ENCODE data around the gene GPR107.

The GPR107 gene

DNA sequence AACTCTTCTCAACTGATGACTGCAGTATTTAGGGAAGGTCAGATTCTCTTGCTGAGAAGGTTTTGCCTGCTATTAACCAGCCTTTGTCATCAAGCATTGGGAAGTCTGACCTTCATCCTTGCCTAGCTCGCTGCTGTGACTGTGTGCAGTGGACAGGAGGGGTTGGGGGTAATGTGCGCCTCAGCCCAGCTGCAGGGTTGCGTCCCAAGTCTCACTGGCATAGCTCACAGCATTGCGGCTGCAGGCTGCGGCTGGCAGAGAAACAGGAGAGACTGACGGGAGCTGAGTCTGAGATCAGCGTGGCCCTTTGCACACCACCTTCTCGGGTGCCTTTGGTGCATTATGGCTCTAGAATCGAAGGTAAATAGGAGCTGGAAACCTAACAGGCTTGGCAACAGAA lies 62.6 kb downstream of the GPR107 start:
- no peaks in the 10 kb centered on the region for H3K27me3 ChIP-seq (ENCODE audit: control insufficient read depth in 1 of 2, insufficient read depth in 2 of 2, low read length in 2 of 2)
- H3K9me3 ChIP-seq (ENCODE audit: low read length) = no peaks in the 10 kb centered on the region
- H3K9ac ChIP-seq (ENCODE audit: low read length) = no peak overlapping the region
- H3K4me3 ChIP-seq (ENCODE audit: low read depth in 1 of 2, low read length in 2 of 2) = no peak overlapping the region
- H3K36me3 ChIP-seq (ENCODE audit: insufficient read depth, low read length) = peaks cover 9% of the 10 kb centered on the region
- peak overlapping the region; percentile 82 for H3K27ac ChIP-seq (ENCODE audit: low read depth, low read length)
- H3K4me1 ChIP-seq (ENCODE audit: insufficient read depth, low read length) = peaks cover 74% of the 10 kb centered on the region

DNA sequence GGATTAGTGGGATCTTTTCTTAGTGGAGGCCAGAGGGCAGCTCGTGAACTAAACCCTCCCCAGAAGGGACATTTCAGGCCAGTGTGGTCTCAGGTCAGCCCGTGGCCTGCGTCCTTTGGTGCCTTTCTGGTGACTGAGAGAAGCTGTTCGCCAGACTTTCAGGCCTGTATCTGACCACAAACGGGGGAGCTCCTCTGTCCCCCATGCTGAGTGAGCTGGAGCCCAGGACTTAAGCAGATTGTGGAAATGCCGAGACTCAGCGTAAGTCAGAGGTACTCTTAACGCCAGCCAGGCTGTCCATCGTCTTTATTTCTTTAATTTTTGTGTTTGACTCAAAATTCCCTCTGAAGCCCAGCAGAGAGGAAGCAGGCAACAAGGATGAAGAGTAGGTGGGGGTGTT lies 63.7 kb downstream of the GPR107 start:
- Histone ChIP-seq H3K4me3 (ENCODE audit: low read depth in 1 of 2, low read length in 2 of 2) (no peak overlapping the region), H3K27me3 (ENCODE audit: control insufficient read depth in 1 of 2, insufficient read depth in 2 of 2, low read length in 2 of 2) (no peaks in the 10 kb centered on the region), H3K27ac (ENCODE audit: low read depth, low read length) (peak overlapping the region; percentile 84), H3K9me3 (ENCODE audit: low read length) (no peaks in the 10 kb centered on the region), H3K4me1 (ENCODE audit: insufficient read depth, low read length) (peaks cover 64% of the 10 kb centered on the region), H3K36me3 (ENCODE audit: insufficient read depth, low read length) (peaks cover 11% of the 10 kb centered on the region), H3K9ac (ENCODE audit: low read length) (peak overlapping the region; percentile 50)

DNA sequence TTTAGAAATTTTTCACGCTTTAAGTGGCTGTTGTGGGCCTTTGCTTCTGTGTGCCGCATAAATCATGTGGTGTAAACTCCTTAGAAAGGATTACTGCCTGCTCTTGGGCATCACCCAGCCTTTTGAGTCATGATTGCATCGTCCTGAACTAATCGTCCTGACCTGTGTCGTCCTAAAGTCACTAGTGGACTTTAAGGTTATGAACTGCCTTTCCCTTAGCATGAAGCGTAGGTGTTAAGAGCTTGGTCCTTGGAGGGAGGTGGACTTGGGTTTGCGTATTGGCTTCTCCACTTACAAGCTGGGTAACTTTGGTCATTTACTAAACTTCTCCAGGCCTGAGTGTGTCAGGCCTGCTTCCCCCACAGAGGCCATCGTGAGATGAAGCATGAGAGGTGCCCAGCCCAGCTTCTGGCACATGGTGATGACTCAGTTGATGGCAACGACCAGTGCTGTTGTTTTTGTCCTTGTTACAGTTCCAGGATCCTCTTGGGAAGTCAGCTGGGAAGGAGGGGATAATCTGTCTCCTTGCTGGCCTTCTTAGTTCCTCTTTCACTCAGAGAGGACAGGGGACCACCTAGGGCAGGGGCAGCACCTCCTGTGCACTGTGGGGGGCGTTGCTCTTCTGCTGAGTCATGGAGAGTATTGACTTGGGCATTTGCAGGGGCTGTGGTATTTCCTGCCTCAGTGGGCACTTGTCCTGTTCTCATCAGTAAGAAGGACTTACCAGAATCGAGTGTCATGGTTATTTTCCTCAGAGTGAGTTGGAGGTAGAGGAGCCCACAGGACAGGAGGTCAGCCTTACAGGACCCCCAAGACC lies 64.3 kb downstream of the GPR107 start:
- Histone ChIP-seq H3K4me1 (ENCODE audit: insufficient read depth, low read length) (peaks cover 58% of the 10 kb centered on the region), H3K4me3 (ENCODE audit: low read depth in 1 of 2, low read length in 2 of 2) (no peak overlapping the region), H3K27me3 (ENCODE audit: control insufficient read depth in 1 of 2, insufficient read depth in 2 of 2, low read length in 2 of 2) (no peaks in the 10 kb centered on the region), H3K36me3 (ENCODE audit: insufficient read depth, low read length) (peaks cover 17% of the 10 kb centered on the region), H3K27ac (ENCODE audit: low read depth, low read length) (peak overlapping the region; percentile 84), H3K9me3 (ENCODE audit: low read length) (no peaks in the 10 kb centered on the region), H3K9ac (ENCODE audit: low read length) (peak overlapping the region; percentile 50)

DNA sequence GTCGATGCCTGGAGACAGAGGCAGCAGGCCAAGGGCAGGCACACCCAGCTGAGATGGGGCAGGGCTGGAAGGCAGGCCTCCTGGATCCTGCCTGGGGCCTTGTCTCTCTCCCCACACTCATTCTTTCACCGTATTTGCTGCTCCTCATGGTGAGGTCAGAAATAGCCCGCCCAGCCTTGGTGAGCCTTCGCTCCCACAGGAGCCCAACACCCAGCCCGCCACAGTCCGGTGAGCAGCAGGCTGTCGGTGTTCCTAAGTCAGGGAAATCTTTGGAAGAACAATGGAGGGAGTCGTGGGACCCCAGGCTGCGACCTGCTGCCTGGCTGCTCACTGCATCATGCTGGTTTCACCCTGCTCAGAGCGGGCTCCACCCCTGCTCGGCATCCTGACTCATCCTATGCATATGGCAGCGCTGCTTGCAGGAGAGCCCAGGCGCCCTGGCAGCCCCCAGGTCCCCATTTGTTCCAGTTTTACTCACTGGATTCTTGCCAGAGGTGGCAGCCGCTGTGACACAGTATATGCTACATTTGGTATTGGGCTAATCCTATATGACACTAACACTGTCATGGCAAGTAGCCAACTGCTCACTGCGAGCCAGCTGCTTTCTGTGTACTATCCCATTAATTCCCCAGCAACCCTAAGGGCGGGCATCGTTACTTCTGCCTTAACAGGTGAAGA lies 65.3 kb downstream of the GPR107 start:
- Histone ChIP-seq H3K9ac (ENCODE audit: low read length) (peak overlapping the region; percentile 49), H3K27ac (ENCODE audit: low read depth, low read length) (peak overlapping the region; percentile 84), H3K36me3 (ENCODE audit: insufficient read depth, low read length) (peaks cover 19% of the 10 kb centered on the region), H3K4me1 (ENCODE audit: insufficient read depth, low read length) (peaks cover 50% of the 10 kb centered on the region), H3K9me3 (ENCODE audit: low read length) (no peaks in the 10 kb centered on the region), H3K4me3 (ENCODE audit: low read depth in 1 of 2, low read length in 2 of 2) (no peak overlapping the region), H3K27me3 (ENCODE audit: control insufficient read depth in 1 of 2, insufficient read depth in 2 of 2, low read length in 2 of 2) (no peaks in the 10 kb centered on the region)

DNA sequence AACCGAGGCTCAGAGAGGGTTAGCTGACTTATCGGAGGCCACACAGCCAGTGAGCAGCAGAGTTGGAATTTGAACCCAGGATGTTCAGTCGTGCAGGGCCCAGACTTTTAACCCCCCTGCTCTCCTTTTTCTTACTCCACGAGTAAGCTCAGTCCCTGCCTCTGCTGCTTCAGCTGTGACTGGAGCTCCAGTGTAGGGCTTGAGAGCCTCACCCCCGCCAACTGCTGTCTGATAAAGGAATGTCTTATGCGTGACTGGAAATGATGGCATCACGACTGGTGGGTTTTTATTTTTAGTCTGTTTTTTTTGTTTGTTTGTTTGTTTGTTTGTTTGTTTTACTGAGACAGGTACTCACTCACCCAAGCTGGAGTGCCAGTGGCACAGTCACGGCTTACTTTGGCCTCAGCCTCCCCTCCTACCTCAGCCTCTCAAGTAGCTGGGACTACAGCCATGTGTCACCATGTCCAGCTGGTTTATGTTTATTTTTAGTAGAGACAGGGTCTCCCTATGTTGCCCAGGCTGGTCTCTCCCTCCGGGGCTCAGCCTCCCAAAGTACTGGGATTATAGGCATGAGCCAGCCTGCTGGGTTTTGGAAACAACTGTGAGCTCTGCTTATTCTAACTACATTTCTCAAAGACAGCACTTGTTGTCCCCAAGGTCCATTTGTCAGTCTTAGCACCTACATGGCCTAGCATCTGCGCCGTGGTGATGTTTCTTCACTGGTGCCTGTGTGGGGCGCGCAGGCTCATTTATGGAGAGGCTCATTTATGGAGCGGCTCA lies 66.0 kb downstream of the GPR107 start:
- H3K4me3 ChIP-seq (ENCODE audit: low read depth in 1 of 2, low read length in 2 of 2) = no peak overlapping the region
- H3K4me1 ChIP-seq (ENCODE audit: insufficient read depth, low read length) = peaks cover 45% of the 10 kb centered on the region
- H3K27me3 ChIP-seq (ENCODE audit: control insufficient read depth in 1 of 2, insufficient read depth in 2 of 2, low read length in 2 of 2) = no peaks in the 10 kb centered on the region
- H3K9me3 ChIP-seq (ENCODE audit: low read length) = no peaks in the 10 kb centered on the region
- H3K9ac ChIP-seq (ENCODE audit: low read length) = no peak overlapping the region
- H3K27ac ChIP-seq (ENCODE audit: low read depth, low read length) = peak overlapping the region; percentile 84
- peaks cover 24% of the 10 kb centered on the region for H3K36me3 ChIP-seq (ENCODE audit: insufficient read depth, low read length)

DNA sequence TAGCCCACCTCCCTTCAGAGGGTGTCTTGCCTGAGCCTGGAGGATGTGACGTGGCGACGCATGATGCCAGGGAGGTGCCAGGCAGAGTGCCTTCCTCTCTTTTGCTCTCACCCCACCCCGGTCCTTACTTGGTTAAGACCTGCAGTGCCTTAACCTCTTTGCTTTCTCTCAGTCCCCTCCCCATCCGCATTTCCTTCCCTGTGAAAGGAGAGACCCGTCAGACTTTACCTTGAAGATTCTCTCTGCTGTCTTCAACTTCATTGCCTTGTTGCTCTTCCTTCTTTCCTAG lies 66.5 kb downstream of the GPR107 start:
- Histone ChIP-seq H3K9me3 (ENCODE audit: low read length) (no peaks in the 10 kb centered on the region), H3K4me3 (ENCODE audit: low read depth in 1 of 2, low read length in 2 of 2) (no peak overlapping the region), H3K4me1 (ENCODE audit: insufficient read depth, low read length) (peaks cover 44% of the 10 kb centered on the region), H3K9ac (ENCODE audit: low read length) (no peak overlapping the region), H3K36me3 (ENCODE audit: insufficient read depth, low read length) (peaks cover 24% of the 10 kb centered on the region), H3K27ac (ENCODE audit: low read depth, low read length) (peak overlapping the region; percentile 19), H3K27me3 (ENCODE audit: control insufficient read depth in 1 of 2, insufficient read depth in 2 of 2, low read length in 2 of 2) (no peaks in the 10 kb centered on the region)

DNA sequence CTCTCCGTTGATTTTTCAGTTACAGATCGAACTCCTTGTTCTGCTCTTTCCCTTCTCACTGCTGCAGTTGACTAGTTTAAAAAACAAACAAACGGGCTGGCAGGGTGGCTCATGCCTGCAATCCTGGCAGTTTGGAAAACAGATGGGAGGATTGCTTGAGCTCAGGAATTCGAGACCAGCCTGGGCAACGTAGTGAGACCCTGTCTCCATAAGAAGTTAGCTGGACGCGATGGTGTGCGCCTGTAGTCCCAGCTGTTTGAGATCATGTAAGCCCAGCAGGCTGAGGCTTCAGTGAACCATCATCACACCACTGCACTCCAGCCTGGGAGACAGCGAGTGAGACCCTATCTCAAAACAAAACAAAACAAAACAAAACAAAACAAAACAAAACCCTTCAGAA lies 67.1 kb downstream of the GPR107 start:
- Histone ChIP-seq H3K27me3 (ENCODE audit: control insufficient read depth in 1 of 2, insufficient read depth in 2 of 2, low read length in 2 of 2) (no peaks in the 10 kb centered on the region), H3K9me3 (ENCODE audit: low read length) (no peaks in the 10 kb centered on the region), H3K4me1 (ENCODE audit: insufficient read depth, low read length) (peaks cover 43% of the 10 kb centered on the region), H3K4me3 (ENCODE audit: low read depth in 1 of 2, low read length in 2 of 2) (no peak overlapping the region), H3K27ac (ENCODE audit: low read depth, low read length) (no peak overlapping the region), H3K9ac (ENCODE audit: low read length) (no peak overlapping the region), H3K36me3 (ENCODE audit: insufficient read depth, low read length) (peaks cover 24% of the 10 kb centered on the region)

DNA sequence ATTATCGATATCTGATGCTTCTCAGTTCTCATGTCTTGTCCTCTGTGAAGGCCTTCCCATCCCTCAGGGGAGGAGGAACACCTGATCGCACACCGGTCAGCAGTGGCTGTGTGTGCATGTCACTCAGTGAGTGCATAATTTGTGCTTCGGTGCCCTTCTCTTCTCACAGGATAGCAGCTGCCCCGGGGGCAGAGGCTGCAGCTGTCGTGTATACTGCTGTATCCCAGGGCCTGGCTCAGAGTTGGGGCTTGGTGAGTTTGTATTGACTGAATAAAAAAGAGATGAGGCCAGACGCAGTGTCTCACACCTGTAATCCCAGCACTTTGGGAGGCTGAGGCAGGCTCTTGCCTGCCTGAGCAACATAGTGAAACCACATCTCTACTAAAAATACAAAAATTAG lies 68.8 kb downstream of the GPR107 start:
- Histone ChIP-seq H3K4me3 (ENCODE audit: low read depth in 1 of 2, low read length in 2 of 2) (no peak overlapping the region), H3K27ac (ENCODE audit: low read depth, low read length) (no peak overlapping the region), H3K9ac (ENCODE audit: low read length) (no peak overlapping the region), H3K36me3 (ENCODE audit: insufficient read depth, low read length) (peaks cover 24% of the 10 kb centered on the region), H3K27me3 (ENCODE audit: control insufficient read depth in 1 of 2, insufficient read depth in 2 of 2, low read length in 2 of 2) (no peaks in the 10 kb centered on the region), H3K4me1 (ENCODE audit: insufficient read depth, low read length) (peaks cover 27% of the 10 kb centered on the region), H3K9me3 (ENCODE audit: low read length) (no peaks in the 10 kb centered on the region)

DNA sequence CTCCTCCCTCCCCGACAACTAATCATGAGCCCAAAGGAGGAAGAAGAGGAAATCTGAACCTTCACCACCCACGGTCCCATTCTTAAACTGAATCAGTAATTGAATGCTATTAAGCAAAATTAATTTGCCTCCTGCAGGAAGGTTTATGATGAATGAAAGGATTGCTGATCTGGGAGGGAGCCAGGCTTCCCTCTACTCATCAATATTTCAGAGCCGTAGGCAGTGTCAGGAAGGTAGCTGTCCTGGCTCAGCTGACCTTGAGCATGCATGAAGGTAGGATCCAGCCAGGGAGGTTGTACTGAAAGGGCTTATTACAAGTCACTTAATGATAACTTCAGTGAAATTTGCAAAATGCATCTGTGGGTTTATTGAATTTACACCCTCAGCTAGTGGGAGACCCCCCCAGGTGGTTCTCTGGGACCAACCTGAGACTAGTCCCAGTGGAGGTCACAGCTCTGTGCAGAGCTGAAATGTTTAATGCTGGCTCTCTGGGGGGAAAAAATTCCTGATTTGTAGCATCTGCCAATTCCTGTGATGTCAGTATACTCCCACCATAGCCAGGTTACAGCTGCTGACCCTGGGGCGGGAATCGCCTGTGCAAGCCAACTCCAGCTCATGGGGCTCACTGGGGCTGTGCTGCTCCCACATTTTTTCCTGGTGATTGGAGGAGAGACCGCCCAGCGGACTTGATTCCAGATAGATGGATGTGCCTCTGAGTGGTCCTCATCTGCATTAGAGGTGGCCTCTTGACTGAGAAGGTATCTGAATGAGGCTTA lies 70.6 kb downstream of the GPR107 start:
- Histone ChIP-seq H3K36me3 (ENCODE audit: insufficient read depth, low read length) (peaks cover 40% of the 10 kb centered on the region), H3K9me3 (ENCODE audit: low read length) (no peaks in the 10 kb centered on the region), H3K4me1 (ENCODE audit: insufficient read depth, low read length) (peaks cover 12% of the 10 kb centered on the region), H3K4me3 (ENCODE audit: low read depth in 1 of 2, low read length in 2 of 2) (no peak overlapping the region), H3K27me3 (ENCODE audit: control insufficient read depth in 1 of 2, insufficient read depth in 2 of 2, low read length in 2 of 2) (no peaks in the 10 kb centered on the region), H3K9ac (ENCODE audit: low read length) (no peak overlapping the region), H3K27ac (ENCODE audit: low read depth, low read length) (no peak overlapping the region)

- Histone ChIP-seq H3K4me3 (ENCODE audit: low read depth in 1 of 2, low read length in 2 of 2) (no peak overlapping the region), H3K36me3 (ENCODE audit: insufficient read depth, low read length) (peaks cover 39% of the 10 kb centered on the region), H3K9me3 (ENCODE audit: low read length) (no peaks in the 10 kb centered on the region), H3K27ac (ENCODE audit: low read depth, low read length) (no peak overlapping the region), H3K9ac (ENCODE audit: low read length) (no peak overlapping the region), H3K27me3 (ENCODE audit: control insufficient read depth in 1 of 2, insufficient read depth in 2 of 2, low read length in 2 of 2) (no peaks in the 10 kb centered on the region), H3K4me1 (ENCODE audit: insufficient read depth, low read length) (peaks cover 4% of the 10 kb centered on the region)
These were observed 73.2 kb downstream of the GPR107 start for GRCh38 chr9:130126721-130127433.
